LNCAP (cell line): ENCODE results near the gene DFFB.

Experiments
- TF ChIP-seq, protein P1 (sequence below): fragments of 450-650 bp; IDR thresholded peaks from 2 replicates; pipeline ENCODE4 v1.5.1; 2017; ENCODE audit warnings: mild to moderate bottlenecking

DFFB gene

DNA sequence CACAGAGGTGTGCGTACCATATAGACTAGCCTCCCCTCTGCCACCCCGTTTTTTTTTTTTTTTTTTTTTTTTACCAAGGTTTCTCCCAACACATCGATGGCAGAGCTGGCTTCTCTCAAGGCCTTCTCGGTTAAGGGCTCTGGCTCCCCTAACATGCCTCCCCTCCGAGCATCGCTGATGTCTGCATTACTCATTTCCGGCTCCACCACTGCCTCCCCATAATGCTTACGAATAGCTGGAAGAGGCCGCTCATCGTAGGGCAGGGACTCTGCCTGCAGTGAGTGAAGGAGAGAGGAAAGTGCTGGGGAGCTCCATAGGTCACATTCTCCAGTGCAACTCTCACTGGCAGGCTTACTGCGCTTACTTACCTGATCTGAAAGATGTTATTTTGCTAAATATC is 20.9 kb upstream of the DFFB start:
- TF ChIP-seq, protein P1, sequence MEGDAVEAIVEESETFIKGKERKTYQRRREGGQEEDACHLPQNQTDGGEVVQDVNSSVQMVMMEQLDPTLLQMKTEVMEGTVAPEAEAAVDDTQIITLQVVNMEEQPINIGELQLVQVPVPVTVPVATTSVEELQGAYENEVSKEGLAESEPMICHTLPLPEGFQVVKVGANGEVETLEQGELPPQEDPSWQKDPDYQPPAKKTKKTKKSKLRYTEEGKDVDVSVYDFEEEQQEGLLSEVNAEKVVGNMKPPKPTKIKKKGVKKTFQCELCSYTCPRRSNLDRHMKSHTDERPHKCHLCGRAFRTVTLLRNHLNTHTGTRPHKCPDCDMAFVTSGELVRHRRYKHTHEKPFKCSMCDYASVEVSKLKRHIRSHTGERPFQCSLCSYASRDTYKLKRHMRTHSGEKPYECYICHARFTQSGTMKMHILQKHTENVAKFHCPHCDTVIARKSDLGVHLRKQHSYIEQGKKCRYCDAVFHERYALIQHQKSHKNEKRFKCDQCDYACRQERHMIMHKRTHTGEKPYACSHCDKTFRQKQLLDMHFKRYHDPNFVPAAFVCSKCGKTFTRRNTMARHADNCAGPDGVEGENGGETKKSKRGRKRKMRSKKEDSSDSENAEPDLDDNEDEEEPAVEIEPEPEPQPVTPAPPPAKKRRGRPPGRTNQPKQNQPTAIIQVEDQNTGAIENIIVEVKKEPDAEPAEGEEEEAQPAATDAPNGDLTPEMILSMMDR, result no peak

DNA sequence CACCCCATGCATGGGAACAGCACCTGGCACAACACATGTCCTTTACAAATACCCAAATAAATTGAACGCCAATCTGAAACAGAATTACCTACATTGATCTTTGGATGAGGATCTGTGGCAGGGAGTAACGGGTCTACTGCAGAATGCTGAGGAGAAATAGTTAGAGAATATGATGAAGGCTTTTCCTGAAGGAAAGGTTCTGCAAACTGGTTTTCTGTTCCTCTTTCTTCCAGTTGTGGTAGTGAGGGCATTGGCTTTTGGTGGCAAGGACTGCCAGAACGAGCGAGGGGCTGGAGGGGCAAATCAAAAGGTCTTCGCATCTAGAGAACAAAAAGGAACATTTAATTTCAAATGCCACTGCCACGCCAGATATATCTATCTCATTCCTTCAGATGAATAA is 20.1 kb upstream of the DFFB start:
- TF ChIP-seq, protein P1, result no peak

DNA sequence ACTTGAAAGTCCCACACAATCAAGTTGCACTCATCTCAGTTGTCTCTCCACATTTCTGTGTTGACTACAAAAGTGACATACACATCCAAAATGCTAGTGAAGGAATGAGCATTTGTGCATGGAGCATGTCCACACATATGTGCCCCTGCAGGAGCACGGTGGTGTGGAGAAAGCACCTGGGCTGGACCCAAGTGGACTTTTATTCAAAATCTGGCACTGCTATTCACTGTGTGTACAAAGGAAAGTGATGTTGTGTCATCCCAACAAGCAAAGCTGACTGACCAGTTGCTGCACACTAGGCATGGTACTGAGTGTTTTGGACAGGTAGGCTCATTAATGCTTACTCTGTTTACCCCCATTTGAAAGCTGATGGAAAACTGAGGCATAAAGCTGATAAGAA is 19.6 kb upstream of the DFFB start:
- TF ChIP-seq, protein P1, result no peak

DNA sequence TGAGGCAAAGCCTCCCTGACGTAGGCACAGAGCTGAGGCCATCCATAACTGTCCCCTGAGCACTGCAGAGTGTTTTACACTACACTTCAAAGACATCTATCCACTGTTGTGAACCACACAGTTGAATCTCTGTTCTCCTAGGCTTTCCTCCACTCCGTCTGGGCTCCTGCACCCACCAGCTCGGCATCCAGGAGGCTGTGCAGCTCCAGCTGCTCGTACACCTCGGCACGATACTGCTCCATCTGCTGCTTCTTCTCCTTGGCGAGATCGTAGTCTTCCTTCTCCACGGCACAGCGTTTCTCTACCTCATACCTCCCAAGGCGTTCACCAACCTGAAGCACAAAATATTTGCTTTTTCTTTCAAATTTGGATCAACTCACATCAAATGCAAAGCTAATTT is 18.5 kb upstream of the DFFB start:
- TF ChIP-seq, protein P1, result no peak

DNA sequence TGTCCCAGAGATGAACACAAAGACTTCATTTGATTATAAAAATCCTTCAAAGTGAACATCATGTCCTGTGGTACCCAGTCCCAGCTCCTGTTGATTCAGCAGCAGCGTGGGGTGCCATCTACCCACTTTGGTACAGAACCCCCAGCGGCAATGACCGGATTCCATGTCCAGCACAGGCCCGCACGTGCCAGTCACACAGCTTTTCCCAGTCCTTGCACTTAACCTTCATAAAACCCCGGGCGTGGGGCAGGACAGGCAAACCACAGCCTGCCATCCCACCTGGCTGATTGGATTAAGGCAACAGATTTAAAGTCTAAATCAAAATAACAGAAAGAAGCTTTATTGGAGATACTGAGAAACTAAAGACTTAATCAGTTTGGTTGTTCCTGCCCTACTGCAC is 15.8 kb upstream of the DFFB start:
- TF ChIP-seq, protein P1, result no peak

DNA sequence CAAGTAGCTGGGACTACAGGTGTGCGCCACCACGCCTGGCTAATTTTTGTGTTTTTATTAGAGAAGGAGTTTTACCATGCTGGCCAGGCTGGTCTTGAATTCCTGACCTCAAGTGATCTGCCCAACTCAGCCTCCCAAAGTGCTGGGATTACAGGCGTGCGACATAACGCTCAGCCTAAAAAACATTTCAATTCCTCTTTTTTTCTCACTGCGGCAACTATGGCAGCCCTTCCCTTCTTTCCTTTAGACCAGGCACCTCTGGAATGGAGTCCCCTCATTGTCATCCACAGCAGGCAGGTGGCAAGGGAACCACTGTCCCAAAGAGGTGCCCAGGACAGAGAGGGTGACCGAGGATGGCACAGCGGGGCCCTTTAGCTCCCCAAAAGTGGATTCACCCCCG is 14.4 kb upstream of the DFFB start:
- TF ChIP-seq, protein P1, result no peak

DNA sequence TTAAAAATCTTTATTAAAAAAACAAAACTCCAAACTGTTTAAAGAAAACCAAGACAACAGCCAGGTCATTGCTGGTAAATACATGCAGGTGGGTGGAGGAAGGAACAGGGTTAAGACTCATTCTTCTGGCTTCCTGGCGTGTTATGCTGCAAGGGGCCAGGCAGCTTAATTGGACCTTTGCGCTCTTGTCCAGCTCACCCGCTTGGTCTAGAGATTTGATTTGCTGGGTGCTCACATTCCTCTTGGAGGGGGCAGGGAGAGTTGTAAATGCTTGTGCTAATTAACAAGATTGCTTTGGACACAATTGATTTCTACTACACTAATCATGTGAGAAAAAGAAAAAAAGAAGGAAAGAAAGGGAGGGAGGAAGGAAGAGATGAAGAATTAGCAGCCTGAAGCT is 10.7 kb upstream of the DFFB start:
- TF ChIP-seq, protein P1, result no peak

DNA sequence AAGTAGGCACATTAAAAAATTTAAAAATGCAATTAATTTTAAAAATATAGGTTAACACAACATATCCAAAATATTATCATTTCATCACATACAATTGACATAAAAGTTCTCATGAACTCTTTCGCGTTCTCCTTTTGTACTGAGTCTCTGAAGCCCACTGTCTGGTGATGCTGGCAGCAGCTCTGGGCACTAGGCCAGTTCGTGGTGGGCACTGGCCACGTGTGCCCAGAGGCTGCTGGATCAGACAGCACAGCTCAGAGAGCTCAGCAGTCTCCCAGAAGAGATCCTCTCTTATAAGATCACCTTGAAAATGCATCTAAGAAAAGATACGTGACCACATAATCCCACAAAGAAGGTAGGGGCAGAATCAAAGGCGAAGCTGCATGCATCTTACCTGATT is 10.2 kb upstream of the DFFB start:
- TF ChIP-seq, protein P1, result no peak
